IMR-90 (cell line): ENCODE data around the gene LUZP1.

Experiments
- CTCF ChIP-seq: conservative IDR thresholded peaks from 2 replicates; pipeline ENCODE4 v1.5.1; 2012; ENCODE audit warnings: mild to moderate bottlenecking, low read depth, low read length, improper control_type of control experiment
- FOS ChIP-seq: fragments of 150-350 bp; IDR thresholded peaks from 2 replicates; pipeline ENCODE4 v1.6.1; 2016; ENCODE audit warnings: low read depth, low read length
- MXI1 ChIP-seq: IDR thresholded peaks from 2 replicates; pipeline ENCODE4 v1.6.1; 2012; ENCODE audit warnings: low read depth, mild to moderate bottlenecking, low read length, moderate library complexity, borderline replicate concordance
- POLR2A ChIP-seq: IDR thresholded peaks from 2 replicates; pipeline ENCODE4 v1.6.1; 2012; ENCODE audit warnings: mild to moderate bottlenecking, low read depth, low read length
- RAD21 ChIP-seq: IDR thresholded peaks from 2 replicates; pipeline ENCODE4 v1.6.1; 2012; ENCODE audit warnings: low read length, improper control_type of control experiment
- RFX5 ChIP-seq: IDR thresholded peaks from 2 replicates; pipeline ENCODE4 v1.8.0; 2012; ENCODE audit warnings: low read depth, mild to moderate bottlenecking, low read length, moderate library complexity
- SMC3 ChIP-seq: fragments of 150-350 bp; IDR thresholded peaks from 2 replicates; pipeline ENCODE4 v1.6.1; 2016; ENCODE audit warnings: low read depth, mild to moderate bottlenecking, antibody characterized with exemption, low read length, moderate library complexity
- TF ChIP-seq, protein P1 (sequence below): fragments of 150-350 bp; IDR thresholded peaks from 2 replicates; pipeline ENCODE4 v1.6.1; 2017; ENCODE audit warnings: mild to moderate bottlenecking, antibody characterized with exemption, low read length, low read depth

- TF ChIP-seq CTCF (no peak), SMC3 (no peak), POLR2A (no peak), MXI1 (no peak), FOS (no peak), RFX5 (no peak), RAD21 (no peak)
- TF ChIP-seq, protein P1, sequence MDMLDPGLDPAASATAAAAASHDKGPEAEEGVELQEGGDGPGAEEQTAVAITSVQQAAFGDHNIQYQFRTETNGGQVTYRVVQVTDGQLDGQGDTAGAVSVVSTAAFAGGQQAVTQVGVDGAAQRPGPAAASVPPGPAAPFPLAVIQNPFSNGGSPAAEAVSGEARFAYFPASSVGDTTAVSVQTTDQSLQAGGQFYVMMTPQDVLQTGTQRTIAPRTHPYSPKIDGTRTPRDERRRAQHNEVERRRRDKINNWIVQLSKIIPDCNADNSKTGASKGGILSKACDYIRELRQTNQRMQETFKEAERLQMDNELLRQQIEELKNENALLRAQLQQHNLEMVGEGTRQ, result no peak
Observed at GRCh38 chr1:23150742-23151141, 17.9 kb downstream of the LUZP1 start.
